Fibroblast of skin of abdomen (primary cell): Measurements from ENCODE around the gene MBOAT2. TPM values are rescaled to one million over a fixed set of nuclear protein-coding genes. Genes with fewer than 3 reads are reported as not detected.
"Not testable (repeated sequence)": the region's sequence is repeated elsewhere in the genome, so short reads cannot be mapped to it uniquely, and the experiment has no call there.

Experiments
- DNase-seq: peaks from one replicate; pipeline ENCODE4 v3.0.0-alpha.2; 2013
- polyA plus RNA-seq, 2 experiments: library from polyadenylated mRNA; unstranded; fragments of 120-200 nt; gene quantifications; one replicate each; pipeline ENCODE4 v1.2.1, GENCODE V29; 2013; ENCODE audit not compliant: insufficient read length in 2 of 2

Gene MBOAT2, protein sequence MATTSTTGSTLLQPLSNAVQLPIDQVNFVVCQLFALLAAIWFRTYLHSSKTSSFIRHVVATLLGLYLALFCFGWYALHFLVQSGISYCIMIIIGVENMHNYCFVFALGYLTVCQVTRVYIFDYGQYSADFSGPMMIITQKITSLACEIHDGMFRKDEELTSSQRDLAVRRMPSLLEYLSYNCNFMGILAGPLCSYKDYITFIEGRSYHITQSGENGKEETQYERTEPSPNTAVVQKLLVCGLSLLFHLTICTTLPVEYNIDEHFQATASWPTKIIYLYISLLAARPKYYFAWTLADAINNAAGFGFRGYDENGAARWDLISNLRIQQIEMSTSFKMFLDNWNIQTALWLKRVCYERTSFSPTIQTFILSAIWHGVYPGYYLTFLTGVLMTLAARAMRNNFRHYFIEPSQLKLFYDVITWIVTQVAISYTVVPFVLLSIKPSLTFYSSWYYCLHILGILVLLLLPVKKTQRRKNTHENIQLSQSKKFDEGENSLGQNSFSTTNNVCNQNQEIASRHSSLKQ
- polyA plus RNA-seq (2013, experiment 1 of 2; ENCODE audit: insufficient read length): 74.4 TPM
- polyA plus RNA-seq (2013, experiment 2 of 2; ENCODE audit: insufficient read length): 68.7 TPM

DNA sequence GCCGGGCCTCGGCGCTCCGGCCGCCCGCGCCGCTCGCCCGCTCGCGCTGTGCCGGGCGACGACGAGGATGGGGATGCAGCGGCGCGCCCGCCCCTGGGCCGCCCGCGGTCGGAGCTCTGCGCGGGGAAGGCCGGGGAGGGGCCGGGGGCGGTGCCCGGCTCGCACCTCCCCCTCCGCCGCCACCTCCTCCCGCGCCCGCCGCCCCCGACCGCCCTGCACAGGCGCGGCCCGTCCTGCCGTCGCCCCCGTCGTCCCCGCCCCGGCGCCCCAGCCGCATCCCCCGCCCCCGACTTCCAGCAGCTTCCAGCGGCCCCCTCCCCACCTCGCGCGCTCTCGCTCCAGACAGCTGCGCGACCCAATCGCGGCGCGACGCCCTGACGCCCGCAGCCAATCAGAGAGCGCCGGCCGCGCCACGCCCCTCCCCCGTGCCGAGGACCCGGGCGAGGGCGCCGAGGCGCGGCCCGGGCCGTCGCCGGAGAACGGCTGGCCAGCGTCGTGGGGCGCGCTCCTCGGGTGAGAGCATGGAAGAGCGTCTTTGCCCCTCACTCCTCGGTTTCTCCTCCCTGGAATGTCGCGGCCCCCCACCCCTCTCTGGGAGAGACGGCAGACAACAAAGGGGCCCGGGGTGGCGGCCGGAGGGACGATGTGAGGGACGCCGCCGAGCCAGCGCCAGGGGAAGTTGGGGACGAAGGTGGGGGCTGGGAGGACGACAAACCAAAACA, at the start of gene MBOAT2:
MBOAT2 (minus strand) TSS at position 69 of the 722 bp plus-strand sequence. CDS start 70 bp downstream, outside the sequence.
- peak; percentile 96 for DNase-seq

DNA sequence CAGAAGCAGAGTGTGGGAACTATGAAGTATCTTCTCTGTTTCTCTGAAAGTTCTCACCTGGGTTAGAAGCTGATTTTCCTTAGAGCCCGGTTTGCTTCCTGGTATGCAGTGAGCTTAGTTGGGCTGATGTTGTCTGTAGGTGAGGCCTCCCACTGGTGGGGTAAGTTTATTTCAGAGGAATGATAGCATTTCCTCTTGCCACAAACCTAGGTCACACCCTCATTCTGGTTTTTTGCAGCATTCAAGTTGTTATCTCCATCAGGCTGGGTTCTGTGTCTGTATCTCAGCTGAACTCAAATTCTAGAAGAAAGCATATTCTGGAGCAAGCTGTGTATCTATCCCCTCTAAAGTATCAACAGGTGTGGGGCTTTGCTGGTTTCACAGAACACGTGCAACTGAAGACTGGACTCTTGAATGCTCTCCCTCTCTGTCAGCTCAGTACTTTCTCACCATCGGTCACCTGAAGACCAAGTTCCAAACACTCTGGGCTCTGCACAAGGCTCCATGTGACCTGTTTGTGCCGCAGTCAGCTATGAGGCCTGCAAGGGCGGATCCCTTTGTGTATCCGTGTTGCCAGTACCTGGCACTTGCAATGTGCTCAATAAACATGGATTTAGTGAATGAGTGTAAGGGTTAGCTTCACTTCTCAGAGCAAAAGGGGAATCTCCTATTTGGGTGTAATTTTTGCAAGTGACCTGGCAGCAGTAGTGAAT, 49.5 kb upstream of the MBOAT2 start:
- DNase-seq: no peak

- not testable (repeated sequence) for DNase-seq
These were observed 48.0 kb upstream of the MBOAT2 start for GRCh38 chr2:9051451-9051850.

DNA sequence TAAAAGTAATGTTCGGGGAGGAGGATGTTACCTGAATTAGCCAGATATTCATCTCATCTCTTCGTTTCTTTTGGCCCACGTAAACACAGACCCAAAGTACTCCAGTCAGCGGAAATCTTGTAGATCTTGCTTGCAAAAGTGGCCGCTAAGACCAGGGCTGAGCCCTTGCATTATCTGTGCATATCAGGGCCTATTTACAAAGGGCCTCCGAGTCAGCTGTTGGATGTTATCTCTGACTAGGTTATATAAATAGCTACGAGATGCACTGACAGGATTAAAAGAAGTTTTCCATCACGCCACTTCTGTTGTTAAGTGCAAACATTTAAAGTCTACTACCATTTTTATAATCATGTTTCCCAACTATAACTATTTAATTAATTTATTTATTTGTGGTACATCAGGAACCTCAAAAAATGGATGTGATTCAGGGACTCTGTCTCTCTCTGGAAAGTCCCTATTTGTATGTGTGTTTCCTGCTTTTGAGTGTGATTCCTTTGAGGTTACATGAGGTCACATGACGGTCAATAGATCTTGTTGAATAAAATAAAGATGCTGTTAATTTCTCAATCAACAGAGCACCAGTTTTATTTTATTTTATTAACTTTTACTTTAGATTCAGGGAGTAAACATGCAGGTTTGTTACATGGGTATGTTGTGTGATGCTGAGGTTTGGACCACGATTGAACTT, 46.8 kb upstream of the MBOAT2 start:
- no peak for DNase-seq

- no peak for DNase-seq
These were observed 42.1 kb upstream of the MBOAT2 start for GRCh38 chr2:9045595-9045994.

DNA sequence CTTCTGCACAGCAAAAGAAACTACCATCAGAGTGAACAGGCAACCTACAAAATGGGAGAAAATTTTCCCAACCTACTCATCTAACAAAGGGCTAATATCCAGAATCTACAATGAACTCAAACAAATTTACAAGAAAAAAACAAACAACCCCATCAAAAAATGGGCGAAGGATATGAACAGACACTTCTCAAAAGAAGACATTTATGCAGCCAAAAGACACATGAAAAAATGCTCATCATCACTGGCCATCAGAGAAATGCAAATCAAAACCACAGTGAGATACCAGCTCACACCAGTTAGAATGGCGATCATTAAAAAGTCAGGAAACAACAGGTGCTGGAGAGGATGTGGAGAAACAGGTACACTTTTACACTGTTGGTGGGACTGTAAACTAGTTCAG, 40.0 kb upstream of the MBOAT2 start:
- not testable (repeated sequence) for DNase-seq

DNA sequence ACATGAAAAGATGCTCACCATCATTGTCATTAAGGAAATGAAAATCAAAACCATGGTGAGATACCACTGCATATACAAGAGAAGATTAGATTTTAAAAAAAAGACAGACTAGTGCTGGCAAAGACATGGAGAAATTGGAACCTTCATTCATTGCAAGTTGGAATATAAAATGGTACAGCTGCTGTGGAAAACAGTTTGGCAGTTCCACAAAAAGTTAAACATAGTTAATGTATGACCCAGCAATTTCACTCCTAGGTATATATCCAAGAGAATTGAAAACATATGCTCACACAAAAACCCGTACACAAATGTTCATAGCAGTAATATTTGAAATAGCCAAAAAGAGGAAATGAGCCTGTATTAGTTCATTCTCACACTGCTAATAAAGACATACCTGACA, 33.7 kb upstream of the MBOAT2 start:
- peak; percentile 79 for DNase-seq

DNA sequence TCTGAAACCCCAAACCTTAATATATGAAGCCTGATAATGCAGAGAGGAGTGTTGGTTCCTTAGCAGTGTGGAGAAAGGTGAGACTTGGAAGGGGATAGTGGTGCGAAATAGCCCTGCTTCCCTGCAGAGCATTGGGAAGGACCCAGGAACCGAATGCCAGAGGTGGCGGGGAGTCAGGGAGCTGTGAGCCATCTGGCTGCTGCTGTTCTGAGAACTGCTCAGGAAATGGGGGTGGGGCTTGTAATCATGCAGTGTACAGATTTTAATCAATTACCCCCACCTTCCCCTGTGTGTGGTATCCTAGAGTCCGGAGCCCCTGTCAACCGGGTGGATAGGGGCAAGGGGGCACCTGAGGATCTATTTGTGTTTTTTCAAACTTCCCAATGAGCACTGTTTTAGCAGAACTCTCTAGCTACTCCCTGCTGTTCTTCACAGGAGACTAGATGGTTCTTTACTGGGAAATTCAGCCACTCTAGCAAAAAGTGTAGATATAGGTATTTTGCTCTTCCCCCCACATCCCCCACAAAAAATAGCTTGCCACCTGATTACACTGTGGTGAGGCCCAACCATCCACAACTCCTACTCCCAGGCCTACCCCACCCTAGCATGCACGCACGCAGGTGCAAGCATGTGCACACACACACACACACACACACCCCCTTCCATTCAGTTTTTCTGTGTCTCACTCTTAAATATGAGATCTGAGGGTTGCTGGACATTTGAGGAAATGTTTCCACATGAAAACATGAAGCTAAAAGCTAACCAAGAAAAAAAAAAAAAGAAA, 30.1 kb upstream of the MBOAT2 start:
- peak; percentile 31 for DNase-seq

- DNase-seq: no peak
These were observed 29.2 kb upstream of the MBOAT2 start for GRCh38 chr2:9032536-9033255.

DNA sequence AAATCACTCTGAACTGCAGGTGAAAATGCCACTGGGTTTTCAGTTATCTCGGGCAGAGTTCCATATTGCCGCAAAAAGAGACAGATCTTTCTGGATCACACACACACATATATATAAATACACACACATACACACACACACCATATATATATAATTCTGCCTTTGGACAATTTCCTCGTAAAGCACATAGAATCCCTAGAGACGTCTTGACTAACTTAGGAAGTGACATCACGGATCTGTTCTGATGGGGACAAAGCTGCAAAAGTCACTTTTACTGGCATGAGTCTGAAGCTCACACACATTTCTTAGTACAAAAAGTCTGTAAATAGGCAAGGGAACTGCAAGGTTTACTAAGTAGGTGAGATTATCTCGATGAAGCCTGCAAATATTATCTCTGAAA, 28.6 kb upstream of the MBOAT2 start:
- no peak for DNase-seq

DNA sequence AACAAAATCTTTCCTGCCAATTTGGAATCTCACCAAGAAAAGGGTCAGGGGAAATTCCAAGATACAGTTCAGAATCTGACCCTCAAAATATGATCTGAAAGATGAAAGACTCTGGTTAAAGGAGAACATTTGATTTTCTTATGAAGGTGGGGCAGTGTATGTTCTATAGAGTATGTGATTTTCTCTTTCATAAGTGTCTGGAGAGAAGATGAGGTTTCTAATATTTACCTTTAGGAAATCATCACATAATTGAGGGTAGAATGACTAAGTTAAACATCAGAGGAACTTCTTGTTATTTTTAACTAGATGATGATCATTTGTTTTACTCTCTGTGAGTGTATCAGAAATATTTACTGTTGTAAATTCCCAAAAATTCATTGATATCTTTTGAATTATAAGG, 27.8 kb upstream of the MBOAT2 start:
- DNase-seq: no peak

DNA sequence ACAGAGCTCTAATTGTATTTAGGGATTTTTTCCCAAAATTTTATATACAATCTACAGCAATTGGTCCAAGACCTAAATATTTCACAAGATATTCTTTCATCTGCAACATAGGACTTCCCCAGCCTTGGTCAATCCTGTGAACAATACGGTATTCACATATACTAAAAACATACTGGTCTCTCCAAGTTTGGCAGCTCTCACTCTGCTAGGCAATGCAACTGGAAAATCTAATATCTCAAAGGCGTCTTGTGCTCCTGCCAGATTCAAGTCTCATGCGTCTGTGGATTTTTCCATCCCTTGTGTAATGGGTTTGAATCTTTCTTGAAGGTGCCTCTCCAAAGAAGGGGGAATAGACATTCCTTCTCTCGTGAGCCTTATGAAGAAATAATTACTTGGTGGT, 27.4 kb upstream of the MBOAT2 start:
- DNase-seq: peak; percentile 43

- DNase-seq: no peak
These were observed 26.7 kb upstream of the MBOAT2 start for GRCh38 chr2:9030190-9030589.

- DNase-seq: no peak
These were observed 26.2 kb upstream of the MBOAT2 start for GRCh38 chr2:9029721-9030120.

- DNase-seq: no peak
These were observed 24.4 kb upstream of the MBOAT2 start for GRCh38 chr2:9027884-9028283.

DNA sequence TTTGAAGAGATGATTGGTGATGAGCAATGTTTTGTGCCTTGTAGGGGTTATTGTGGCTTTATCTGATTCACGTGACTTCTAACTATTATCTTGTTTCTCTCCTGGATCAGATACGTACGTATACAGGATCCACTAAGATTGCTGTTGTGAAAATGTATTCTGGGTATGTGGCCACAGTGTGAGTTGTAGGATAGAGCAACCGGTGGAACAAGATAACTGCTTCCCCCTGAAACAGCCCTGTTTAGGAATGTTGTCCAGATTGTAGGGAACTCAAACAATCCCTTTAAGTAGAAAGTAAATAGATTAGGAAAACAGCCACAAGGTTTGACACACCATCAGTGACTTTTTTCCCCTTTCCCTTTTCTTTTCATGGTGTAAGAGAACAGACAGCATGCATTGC, 22.3 kb upstream of the MBOAT2 start:
- DNase-seq: no peak

- no peak for DNase-seq
These were observed 21.1 kb upstream of the MBOAT2 start for GRCh38 chr2:9024575-9024974.

GRCh38 chr2:9021563-9022211, 18.2 kb upstream of the MBOAT2 start:
- no peak for DNase-seq

- no peak for DNase-seq
These were observed 16.8 kb upstream of the MBOAT2 start for GRCh38 chr2:9020267-9020666.

GRCh38 chr2:9018534-9018933, 15.1 kb upstream of the MBOAT2 start:
- DNase-seq: no peak
